GM23338 (cell line): Measurements from ENCODE around the gene IFIT1B.

Source experiments
- CREB1 ChIP-seq: fragments of 250-450 bp; sonication (Bioruptor Pico); IDR thresholded peaks from 2 replicates; pipeline ENCODE4 v1.5.0; 2020; ENCODE audit warnings: low read depth, mild to moderate bottlenecking, moderate library complexity
- CTCF ChIP-seq, 2 experiments: fragments of 200-600 bp in 1 of 2; sonication (generic) in 1 of 2; conservative IDR thresholded peaks; 2 replicates each; pipeline versions ENCODE4 v1.5.1 to v1.6.1; 2016 to 2017; ENCODE audit warnings: antibody characterized with exemption in 2 of 2, low read depth in 2 of 2, mild to moderate bottlenecking in 2 of 2, moderate library complexity in 1 of 2
- ETS1 ChIP-seq: IDR thresholded peaks from 2 replicates; pipeline ENCODE4 v1.6.1; 2016; ENCODE audit warnings: antibody characterized with exemption
- EZH2 ChIP-seq: fragments of 200-600 bp; sonication (generic); IDR thresholded peaks from one replicate; pipeline ENCODE4 v1.8.0; 2017; ENCODE audit warnings: antibody characterized with exemption, mild to moderate bottlenecking, low read depth; ENCODE audit not compliant: unreplicated experiment
- NANOG ChIP-seq: IDR thresholded peaks from 2 replicates; pipeline ENCODE4 v1.6.1; 2016; ENCODE audit warnings: antibody characterized with exemption, borderline replicate concordance
- POLR2AphosphoS5 ChIP-seq: IDR thresholded peaks from 2 replicates; pipeline ENCODE4 v1.6.1; 2016; ENCODE audit warnings: antibody characterized with exemption, low read depth
- REST ChIP-seq: IDR thresholded peaks from one replicate; pipeline ENCODE4 v1.6.1; 2018; ENCODE audit warnings: antibody characterized with exemption; ENCODE audit not compliant: unreplicated experiment

- TF ChIP-seq POLR2AphosphoS5 = no peak
- no peak for TF ChIP-seq CTCF (conservative IDR thresholded peaks at IDR 0.05; ENCODE audit: low read depth in 2 of 2)
- no peak for TF ChIP-seq ETS1
- TF ChIP-seq EZH2 = no peak
- no peak for TF ChIP-seq CREB1 (CRISPR knock-in tag)
- TF ChIP-seq NANOG = no peak
- TF ChIP-seq REST = no peak
Measured at GRCh38 chr10:89357096-89357495, 20.8 kb upstream of the IFIT1B start.
